Activated naive CD8-positive, alpha-beta T cell treated with anti-CD3 and anti-CD28 coated beads for 36 hours (primary cell): ENCODE data around the gene SNAI3. TPM values are rescaled to one million over a fixed set of nuclear protein-coding genes. Genes with fewer than 3 reads are reported as not detected.
A peak's percentile ranks its signal among the peaks of the same experiment; 100 is the strongest.

Experiments used
- DNase-seq: peaks from one replicate; pipeline ENCODE4 v3.0.0; 2021
- H3K27ac Mint-ChIP-seq: one replicate; pipeline ENCODE4 v1.8.0; 2022; ENCODE audit warnings: mild to moderate bottlenecking, moderate library complexity, mixed read lengths
- H3K27me3 Mint-ChIP-seq: one replicate; pipeline ENCODE4 v1.8.0; 2022; ENCODE audit warnings: mild to moderate bottlenecking, mixed read lengths
- H3K36me3 Mint-ChIP-seq: one replicate; pipeline ENCODE4 v1.8.0; 2021; ENCODE audit warnings: mild to moderate bottlenecking, mixed read lengths
- H3K4me1 Mint-ChIP-seq: one replicate; pipeline ENCODE4 v1.8.0; 2021; ENCODE audit warnings: mixed read lengths
- H3K4me3 Mint-ChIP-seq: one replicate; pipeline ENCODE4 v1.8.0; 2022; ENCODE audit warnings: mild to moderate bottlenecking, moderate library complexity, mixed read lengths
- H3K9me3 Mint-ChIP-seq: one replicate; pipeline ENCODE4 v1.8.0; 2022; ENCODE audit warnings: mixed read lengths
- total RNA-seq, 2 experiments: library from RNA; stranded (reverse); gene quantifications; one replicate each; pipeline ENCODE4 v1.2.3, GENCODE V29; 2021

SNAI3 gene
- total RNA-seq, 2 experiments from 2014 or later = 2.0 to 2.2 TPM

GRCh38 chr16:88661468-88661867, 24.8 kb downstream of the SNAI3 start:
- H3K4me3 Mint-ChIP-seq = peak overlapping the region; percentile 12
- H3K4me1 Mint-ChIP-seq = peaks cover 16% of the 10 kb centered on the region
- no peaks in the 10 kb centered on the region for H3K9me3 Mint-ChIP-seq
- no peaks in the 10 kb centered on the region for H3K27me3 Mint-ChIP-seq
- no peak for DNase-seq
- H3K36me3 Mint-ChIP-seq = peaks cover 4% of the 10 kb centered on the region
- H3K27ac Mint-ChIP-seq = no peak overlapping the region

- H3K9me3 Mint-ChIP-seq = no peaks in the 10 kb centered on the region
- H3K4me1 Mint-ChIP-seq = peaks cover 13% of the 10 kb centered on the region
- no peak for DNase-seq
- H3K27me3 Mint-ChIP-seq = no peaks in the 10 kb centered on the region
- peaks cover 4% of the 10 kb centered on the region for H3K36me3 Mint-ChIP-seq
- H3K4me3 Mint-ChIP-seq = no peak overlapping the region
- no peak overlapping the region for H3K27ac Mint-ChIP-seq
Observed at GRCh38 chr16:88659160-88659559, 27.1 kb downstream of the SNAI3 start.

GRCh38 chr16:88658714-88659113, 27.6 kb downstream of the SNAI3 start:
- no peak for DNase-seq
- Mint-ChIP-seq H3K36me3 (peaks cover 4% of the 10 kb centered on the region), H3K27me3 (no peaks in the 10 kb centered on the region), H3K27ac (no peak overlapping the region), H3K4me1 (peaks cover 10% of the 10 kb centered on the region), H3K9me3 (no peaks in the 10 kb centered on the region), H3K4me3 (no peak overlapping the region)

GRCh38 chr16:88657371-88657770, 28.9 kb downstream of the SNAI3 start:
- H3K36me3 Mint-ChIP-seq = peaks cover 4% of the 10 kb centered on the region
- H3K9me3 Mint-ChIP-seq = no peaks in the 10 kb centered on the region
- no peak overlapping the region for H3K4me3 Mint-ChIP-seq
- no peak overlapping the region for H3K27ac Mint-ChIP-seq
- no peak for DNase-seq
- H3K27me3 Mint-ChIP-seq = no peaks in the 10 kb centered on the region
- peaks cover 10% of the 10 kb centered on the region for H3K4me1 Mint-ChIP-seq

- Mint-ChIP-seq H3K36me3 (peaks cover 4% of the 10 kb centered on the region), H3K4me1 (peaks cover 7% of the 10 kb centered on the region), H3K27me3 (no peaks in the 10 kb centered on the region), H3K9me3 (no peaks in the 10 kb centered on the region), H3K27ac (no peak overlapping the region), H3K4me3 (no peak overlapping the region)
- DNase-seq = no peak
Observed at GRCh38 chr16:88656291-88656980, 29.9 kb downstream of the SNAI3 start.

GRCh38 chr16:88655733-88656281, 30.5 kb downstream of the SNAI3 start:
- H3K4me3 Mint-ChIP-seq = no peak overlapping the region
- no peak overlapping the region for H3K27ac Mint-ChIP-seq
- H3K4me1 Mint-ChIP-seq = peaks cover 7% of the 10 kb centered on the region
- no peaks in the 10 kb centered on the region for H3K9me3 Mint-ChIP-seq
- DNase-seq = no peak
- H3K36me3 Mint-ChIP-seq = peaks cover 5% of the 10 kb centered on the region
- H3K27me3 Mint-ChIP-seq = no peaks in the 10 kb centered on the region

- no peak for DNase-seq
- peaks cover 7% of the 10 kb centered on the region for H3K4me1 Mint-ChIP-seq
- H3K36me3 Mint-ChIP-seq = peaks cover 6% of the 10 kb centered on the region
- no peaks in the 10 kb centered on the region for H3K27me3 Mint-ChIP-seq
- H3K4me3 Mint-ChIP-seq = no peak overlapping the region
- H3K9me3 Mint-ChIP-seq = no peaks in the 10 kb centered on the region
- no peak overlapping the region for H3K27ac Mint-ChIP-seq
Observed at GRCh38 chr16:88655053-88655732, 31.1 kb downstream of the SNAI3 start.

GRCh38 chr16:88654363-88655052, 31.8 kb downstream of the SNAI3 start:
- H3K4me3 Mint-ChIP-seq = no peak overlapping the region
- H3K27ac Mint-ChIP-seq = no peak overlapping the region
- peaks cover 7% of the 10 kb centered on the region for H3K4me1 Mint-ChIP-seq
- no peaks in the 10 kb centered on the region for H3K27me3 Mint-ChIP-seq
- H3K36me3 Mint-ChIP-seq = peaks cover 6% of the 10 kb centered on the region
- H3K9me3 Mint-ChIP-seq = no peaks in the 10 kb centered on the region
- DNase-seq = no peak

GRCh38 chr16:88653596-88654362, 32.5 kb downstream of the SNAI3 start:
- Mint-ChIP-seq H3K9me3 (no peaks in the 10 kb centered on the region), H3K36me3 (peaks cover 9% of the 10 kb centered on the region), H3K4me3 (no peak overlapping the region), H3K27me3 (no peaks in the 10 kb centered on the region), H3K4me1 (peaks cover 13% of the 10 kb centered on the region), H3K27ac (no peak overlapping the region)
- DNase-seq = no peak

GRCh38 chr16:88653101-88653500, 33.2 kb downstream of the SNAI3 start:
- H3K27ac Mint-ChIP-seq = no peak overlapping the region
- no peaks in the 10 kb centered on the region for H3K9me3 Mint-ChIP-seq
- H3K27me3 Mint-ChIP-seq = no peaks in the 10 kb centered on the region
- DNase-seq = no peak
- H3K4me1 Mint-ChIP-seq = peaks cover 13% of the 10 kb centered on the region
- H3K36me3 Mint-ChIP-seq = peaks cover 8% of the 10 kb centered on the region
- H3K4me3 Mint-ChIP-seq = no peak overlapping the region

- Mint-ChIP-seq H3K27ac (no peak overlapping the region), H3K4me1 (peaks cover 13% of the 10 kb centered on the region), H3K9me3 (no peaks in the 10 kb centered on the region), H3K4me3 (no peak overlapping the region), H3K36me3 (peaks cover 8% of the 10 kb centered on the region), H3K27me3 (no peaks in the 10 kb centered on the region)
- DNase-seq = no peak
Observed at GRCh38 chr16:88652762-88653063, 33.6 kb downstream of the SNAI3 start.

- DNase-seq = no peak
- peaks cover 13% of the 10 kb centered on the region for H3K4me1 Mint-ChIP-seq
- H3K27ac Mint-ChIP-seq = peak overlapping the region; percentile 95
- H3K27me3 Mint-ChIP-seq = no peaks in the 10 kb centered on the region
- H3K36me3 Mint-ChIP-seq = peaks cover 8% of the 10 kb centered on the region
- H3K4me3 Mint-ChIP-seq = no peak overlapping the region
- H3K9me3 Mint-ChIP-seq = no peaks in the 10 kb centered on the region
Observed at GRCh38 chr16:88651989-88652761, 34.1 kb downstream of the SNAI3 start.

- H3K4me3 Mint-ChIP-seq = peak overlapping the region; percentile 90
- no peaks in the 10 kb centered on the region for H3K27me3 Mint-ChIP-seq
- H3K36me3 Mint-ChIP-seq = peaks cover 6% of the 10 kb centered on the region
- no peaks in the 10 kb centered on the region for H3K9me3 Mint-ChIP-seq
- peak overlapping the region; percentile 95 for H3K27ac Mint-ChIP-seq
- DNase-seq = peak; percentile 87
- peaks cover 13% of the 10 kb centered on the region for H3K4me1 Mint-ChIP-seq
Observed at GRCh38 chr16:88651276-88651988, 34.9 kb downstream of the SNAI3 start.
